ENCODE measurements around the gene CARTPT.

DNA sequence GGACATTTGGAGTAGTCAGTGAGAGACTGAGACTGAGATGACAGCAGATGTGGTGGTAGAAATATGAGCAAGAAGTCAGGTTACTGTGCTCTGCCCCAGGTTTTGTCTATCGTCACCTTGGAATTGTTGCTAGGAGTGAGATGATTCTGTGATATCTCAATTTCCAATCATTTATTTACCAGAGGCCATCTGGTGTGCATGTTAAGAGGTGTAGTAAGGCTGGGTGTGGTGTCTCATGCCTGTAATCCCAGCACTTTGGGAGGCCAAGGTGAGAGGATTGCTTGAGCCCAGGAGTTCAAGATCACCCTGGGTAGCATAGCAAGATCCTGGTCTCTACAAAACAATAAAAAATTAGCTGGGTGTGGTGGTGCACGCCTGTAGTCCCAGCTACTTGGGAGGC, 38.6 kb upstream of the CARTPT start:
- TF ChIP-seq GATA2 (IDR thresholded peaks at IDR 0.05; ENCODE audit: low read depth, low read length) (no peak), GATA3 (IDR thresholded peaks at IDR 0.05; ENCODE audit: low read depth, low read length) (no peak)

Measured in SH-SY5Y (cell line).